NCI-H1092 treated with DMSO at 0.1 percent for 48 hours (cell line): ENCODE results near the gene TBC1D22A.

ENCODE experiments used
- DNase-seq: peaks from one replicate; lab custom pipeline; 2025; lab: John Stamatoyannopoulos, UW

Gene TBC1D22A

DNA sequence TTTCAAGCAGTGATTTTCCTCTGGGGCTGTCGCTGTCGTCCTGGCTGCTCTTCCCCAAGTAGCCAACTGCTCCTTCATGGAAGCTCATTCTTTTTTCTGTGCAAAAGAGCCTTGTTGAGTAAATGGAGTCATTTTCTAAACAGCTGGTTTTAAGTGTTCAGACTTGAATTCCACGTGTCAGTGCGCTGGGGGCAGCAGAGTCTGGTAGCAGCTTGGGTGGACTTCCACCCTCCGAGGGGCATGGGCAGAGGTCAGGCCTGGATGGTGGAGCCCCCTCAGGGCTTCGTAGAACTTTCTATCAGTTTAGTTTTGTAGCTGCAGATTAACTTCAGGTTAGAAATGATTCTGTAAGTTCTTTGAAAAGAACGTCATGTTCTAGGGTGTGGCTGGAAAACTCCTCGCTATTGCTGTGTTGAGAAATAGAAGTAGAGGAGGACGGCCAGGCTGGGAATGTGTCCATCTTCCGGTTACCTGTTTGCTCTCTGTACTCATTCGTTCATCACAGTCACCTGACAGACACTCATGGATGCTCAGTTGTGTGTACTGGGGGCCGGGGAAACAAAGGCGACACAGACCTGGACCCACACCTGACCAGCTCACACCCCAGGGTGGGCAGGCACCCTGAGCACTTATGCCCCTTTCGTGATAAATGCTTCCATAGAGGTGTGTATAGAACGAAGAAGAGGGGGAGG is 270.7 kb downstream of the TBC1D22A start:
- DNase-seq: no peak

DNA sequence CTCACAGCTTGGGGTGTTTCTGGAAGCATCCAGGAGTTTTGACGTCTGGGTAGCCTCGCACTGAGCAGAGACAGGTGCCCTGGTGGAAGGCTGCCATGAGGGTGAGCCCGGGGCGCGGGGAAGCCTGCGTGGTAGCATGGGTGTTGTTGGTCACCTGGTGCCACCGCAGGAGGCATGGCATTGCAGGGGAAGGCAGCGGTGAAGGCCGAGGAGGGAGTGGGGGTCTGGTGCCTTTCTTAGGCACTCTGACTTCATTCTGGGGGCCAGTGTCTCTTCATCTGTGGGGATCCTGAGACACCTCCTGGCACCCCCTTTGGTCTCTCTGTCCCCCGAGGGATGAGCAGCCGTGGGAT is 271.2 kb downstream of the TBC1D22A start:
- DNase-seq: no peak

- DNase-seq: no peak
Observed at GRCh38 chr22:47034076-47034808, 271.8 kb downstream of the TBC1D22A start.

DNA sequence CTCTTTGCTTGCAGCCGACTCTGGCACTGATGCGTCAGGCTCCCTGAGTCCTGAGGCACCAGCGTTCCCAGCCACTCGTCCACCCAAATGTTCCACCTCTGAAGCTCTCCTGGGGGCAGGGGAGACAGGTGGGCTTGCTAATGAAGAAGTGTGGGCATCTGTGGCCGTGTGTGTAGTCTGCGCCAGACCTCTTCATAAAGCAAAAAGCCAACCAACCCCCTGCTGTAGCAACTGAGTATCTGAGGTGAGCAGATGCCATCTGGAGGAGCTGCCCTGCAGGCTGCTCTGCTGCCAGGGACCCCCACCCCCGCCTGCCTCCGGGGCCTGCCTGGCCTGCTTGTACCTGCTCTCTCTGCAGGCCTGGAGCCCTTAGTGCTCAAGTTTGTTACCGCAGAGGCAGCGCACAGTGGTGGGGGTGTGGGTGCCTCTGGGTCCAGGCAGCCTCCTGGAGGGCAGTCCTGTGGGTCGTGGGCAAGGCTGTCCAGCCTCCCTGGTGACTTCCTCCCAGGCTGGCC is 272.5 kb downstream of the TBC1D22A start:
- no peak for DNase-seq

DNA sequence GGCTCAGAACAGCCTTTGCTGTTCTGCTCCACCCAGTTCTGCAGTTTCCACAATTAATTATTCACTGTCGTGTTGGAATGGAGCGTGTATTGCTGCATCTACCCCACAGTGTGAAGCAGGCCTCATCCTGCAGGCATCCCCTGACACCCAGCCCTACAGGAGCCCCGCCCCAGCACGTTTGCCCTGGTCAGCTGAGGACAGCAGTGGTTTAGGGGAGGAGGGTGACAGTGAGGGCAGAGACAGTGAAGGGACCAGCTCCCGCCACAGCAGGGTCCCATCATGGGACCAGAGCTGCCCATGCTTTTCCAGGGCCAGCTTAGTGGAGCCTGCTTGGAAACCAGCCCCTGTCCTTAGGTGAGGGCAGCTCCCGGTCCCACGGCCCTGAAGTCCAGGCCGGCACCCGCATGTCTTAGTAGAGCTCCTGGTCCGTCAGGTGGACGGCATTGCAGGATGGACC is 273.0 kb downstream of the TBC1D22A start:
- no peak for DNase-seq

- no peak for DNase-seq
Observed at GRCh38 chr22:47036352-47036751, 273.9 kb downstream of the TBC1D22A start.

DNA sequence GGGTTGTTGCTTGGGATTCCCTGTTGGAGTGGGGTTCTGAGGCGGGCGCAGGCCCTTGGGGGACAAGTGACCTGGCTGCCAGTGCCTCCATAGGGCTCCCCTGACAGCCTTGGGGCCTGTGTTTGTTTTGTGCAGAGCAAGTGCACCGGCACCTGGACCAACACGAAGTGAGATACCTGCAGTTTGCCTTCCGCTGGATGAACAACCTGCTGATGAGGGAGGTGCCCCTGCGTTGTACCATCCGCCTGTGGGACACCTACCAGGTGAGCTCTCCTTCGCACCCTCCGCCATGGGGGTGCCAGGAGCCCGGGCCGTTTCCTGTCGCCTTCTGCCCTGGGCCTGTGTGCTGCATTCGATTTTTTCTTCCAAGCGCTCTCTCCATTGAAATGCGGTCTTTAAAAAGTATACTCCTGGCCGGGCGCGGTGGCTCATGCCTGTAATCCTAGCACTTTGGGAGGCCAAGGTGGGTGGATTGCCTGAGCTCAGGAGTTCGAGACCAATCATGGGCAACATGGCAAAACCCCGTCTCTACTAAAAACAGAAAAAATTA is 274.6 kb downstream of the TBC1D22A start:
- DNase-seq: no peak

GRCh38 chr22:47038206-47038835 is 275.9 kb downstream of the TBC1D22A start:
- no peak for DNase-seq

- DNase-seq: no peak
Observed at GRCh38 chr22:47039356-47039755, 276.9 kb downstream of the TBC1D22A start.

- no peak for DNase-seq
Observed at GRCh38 chr22:47040486-47041270, 278.2 kb downstream of the TBC1D22A start.

GRCh38 chr22:47041271-47042115 is 279.0 kb downstream of the TBC1D22A start:
- no peak for DNase-seq

- DNase-seq: no peak
Observed at GRCh38 chr22:47042116-47042825, 279.8 kb downstream of the TBC1D22A start.

- no peak for DNase-seq
Observed at GRCh38 chr22:47042861-47043496, 280.5 kb downstream of the TBC1D22A start.

DNA sequence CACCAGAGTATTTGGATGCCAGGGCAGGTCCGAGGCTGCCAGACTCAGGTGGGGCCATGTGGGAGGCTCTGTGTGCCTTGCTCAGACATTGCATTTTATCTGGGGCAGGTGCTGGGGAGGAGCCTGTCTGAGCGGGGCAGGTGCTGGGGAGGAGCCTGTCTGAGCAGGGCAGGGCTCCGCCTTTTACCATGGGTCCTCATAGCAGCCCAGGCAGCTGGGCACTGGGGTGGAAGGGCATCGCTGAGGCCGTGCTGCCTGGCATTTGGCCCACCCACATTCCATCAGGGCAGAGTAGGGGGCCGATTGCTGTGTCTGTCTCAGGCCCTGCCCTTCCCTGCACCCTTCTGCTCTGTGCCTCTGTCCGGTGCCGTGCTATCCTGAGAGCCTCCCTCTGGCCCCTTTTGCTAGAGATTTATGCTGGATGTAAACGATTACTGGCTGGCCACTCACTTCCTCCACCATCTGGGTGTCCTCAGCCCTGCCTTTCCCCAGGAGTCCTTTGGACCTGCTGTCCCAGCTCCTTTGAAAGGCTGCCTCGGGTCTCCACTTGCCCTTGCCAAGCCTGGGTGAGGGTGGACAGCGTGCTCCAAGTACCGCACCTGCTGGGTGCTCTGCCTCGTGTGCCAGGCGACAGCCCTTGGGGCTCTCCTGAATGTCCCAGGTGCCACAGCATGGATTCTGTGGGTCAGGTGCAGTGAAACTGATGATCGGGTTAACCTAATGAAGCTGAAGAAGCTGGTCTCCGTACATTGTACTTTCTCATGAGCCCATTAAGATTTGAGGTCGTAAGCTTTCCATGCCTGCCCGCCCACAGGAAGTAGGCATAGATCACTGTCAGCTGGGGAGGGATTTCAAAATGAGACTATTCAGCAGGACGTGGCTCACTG is 281.6 kb downstream of the TBC1D22A start:
- DNase-seq: no peak

DNA sequence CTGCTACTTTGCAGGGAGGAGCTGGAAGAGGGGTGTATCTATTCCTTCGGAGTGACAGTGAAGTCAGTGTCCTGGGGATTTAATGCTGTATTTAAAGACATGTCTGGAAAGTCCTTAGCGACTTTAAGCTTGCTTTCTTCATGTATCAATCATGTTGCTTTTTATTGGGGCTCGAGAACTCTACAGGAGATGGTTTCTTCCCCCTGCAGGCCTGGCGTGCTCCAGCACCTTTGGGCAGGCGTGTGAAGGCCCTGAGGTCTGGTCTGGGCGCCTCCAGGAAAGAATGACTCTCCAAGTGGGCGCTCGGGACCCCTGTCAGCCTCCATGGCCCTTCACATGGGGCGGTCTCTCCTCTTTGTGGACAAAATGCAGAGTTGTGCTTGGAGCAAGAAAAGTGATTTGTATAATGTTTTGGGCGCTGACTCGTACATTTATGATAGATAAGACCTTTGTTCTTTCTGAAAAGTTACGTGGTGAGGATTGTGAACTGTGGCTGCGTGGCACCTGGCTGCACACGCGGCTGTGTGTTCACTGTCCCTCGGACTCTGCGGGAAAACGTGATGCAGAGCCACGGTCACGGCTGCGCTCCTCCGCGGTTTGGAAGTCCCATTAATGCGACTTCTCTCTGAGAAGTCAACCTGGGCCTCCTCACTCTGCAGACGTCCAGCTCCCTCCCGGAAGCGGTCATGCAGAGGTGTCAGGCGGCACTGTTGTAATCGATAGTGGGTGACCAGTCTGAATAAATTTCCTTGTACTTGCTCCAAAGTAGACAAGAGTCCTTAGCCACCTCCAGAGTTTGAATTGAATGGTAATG is 282.5 kb downstream of the TBC1D22A start:
- no peak for DNase-seq

- DNase-seq: no peak
Observed at GRCh38 chr22:47045691-47046410, 283.4 kb downstream of the TBC1D22A start.

- no peak for DNase-seq
Observed at GRCh38 chr22:47046411-47047065, 284.1 kb downstream of the TBC1D22A start.
